ENCODE results near the gene MDFI.

Gene MDFI

GRCh38 chr6:41651246-41651961 lies 13.1 kb downstream of the MDFI start:
- DNase-seq (ENCODE audit: low spot score): no peak
- TF ChIP-seq, protein P1, sequence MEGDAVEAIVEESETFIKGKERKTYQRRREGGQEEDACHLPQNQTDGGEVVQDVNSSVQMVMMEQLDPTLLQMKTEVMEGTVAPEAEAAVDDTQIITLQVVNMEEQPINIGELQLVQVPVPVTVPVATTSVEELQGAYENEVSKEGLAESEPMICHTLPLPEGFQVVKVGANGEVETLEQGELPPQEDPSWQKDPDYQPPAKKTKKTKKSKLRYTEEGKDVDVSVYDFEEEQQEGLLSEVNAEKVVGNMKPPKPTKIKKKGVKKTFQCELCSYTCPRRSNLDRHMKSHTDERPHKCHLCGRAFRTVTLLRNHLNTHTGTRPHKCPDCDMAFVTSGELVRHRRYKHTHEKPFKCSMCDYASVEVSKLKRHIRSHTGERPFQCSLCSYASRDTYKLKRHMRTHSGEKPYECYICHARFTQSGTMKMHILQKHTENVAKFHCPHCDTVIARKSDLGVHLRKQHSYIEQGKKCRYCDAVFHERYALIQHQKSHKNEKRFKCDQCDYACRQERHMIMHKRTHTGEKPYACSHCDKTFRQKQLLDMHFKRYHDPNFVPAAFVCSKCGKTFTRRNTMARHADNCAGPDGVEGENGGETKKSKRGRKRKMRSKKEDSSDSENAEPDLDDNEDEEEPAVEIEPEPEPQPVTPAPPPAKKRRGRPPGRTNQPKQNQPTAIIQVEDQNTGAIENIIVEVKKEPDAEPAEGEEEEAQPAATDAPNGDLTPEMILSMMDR (IDR thresholded peaks at IDR 0.05; ENCODE audit: extremely low read depth, insufficient read depth, missing control alignments): no peak
- in situ Hi-C loops (cut with MboI; ENCODE audit: low pct_unique_long_range_greater_than_20kb, low sequenced_read_pairs, unreplicated experiment): no loop called here

DNA sequence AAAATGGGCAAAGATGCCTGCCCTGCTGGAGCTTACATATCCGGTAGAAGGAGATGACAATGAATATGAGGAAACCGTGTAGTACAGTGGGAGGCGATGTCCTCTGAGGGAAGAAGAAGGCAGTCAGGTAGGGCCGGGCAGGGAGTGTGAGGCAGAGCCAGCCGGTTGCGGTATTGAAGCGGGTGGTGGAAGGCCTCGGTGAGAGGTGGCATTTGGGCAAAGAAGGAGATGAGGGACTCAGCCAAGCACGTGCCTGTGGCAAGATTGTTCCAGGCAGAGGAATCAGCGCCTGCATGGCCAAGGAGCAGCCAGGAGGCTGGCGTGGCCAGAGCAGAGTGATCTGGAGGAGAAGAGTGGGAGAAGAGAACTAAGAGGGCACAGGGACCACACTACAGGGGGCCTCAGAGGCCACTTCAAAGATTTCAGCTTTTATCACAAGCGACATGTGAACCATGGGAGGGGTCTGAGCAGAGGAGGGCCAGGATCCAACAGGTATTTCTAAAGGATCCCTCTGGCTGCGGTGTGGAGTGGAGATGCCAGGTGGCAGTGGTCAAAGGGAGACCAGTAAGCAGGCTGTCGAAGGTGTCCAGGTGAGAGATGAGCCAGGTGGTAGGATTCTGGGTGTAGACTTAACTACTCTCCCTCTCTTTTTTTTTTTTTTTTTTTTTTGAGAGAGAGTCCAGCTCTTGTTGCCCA lies 13.8 kb downstream of the MDFI start:
- no peak for DNase-seq (ENCODE audit: low spot score)
- in situ Hi-C loops (cut with MboI; ENCODE audit: low pct_unique_long_range_greater_than_20kb, low sequenced_read_pairs, unreplicated experiment): no loop called here
- TF ChIP-seq, protein P1 (IDR thresholded peaks at IDR 0.05; ENCODE audit: extremely low read depth, insufficient read depth, missing control alignments): no peak

- no peak for DNase-seq (ENCODE audit: low spot score)
- TF ChIP-seq, protein P1 (IDR thresholded peaks at IDR 0.05; ENCODE audit: extremely low read depth, insufficient read depth, missing control alignments): no peak
- in situ Hi-C loops (cut with MboI; ENCODE audit: low pct_unique_long_range_greater_than_20kb, low sequenced_read_pairs, unreplicated experiment): no loop called here
Observed at GRCh38 chr6:41652866-41653652, 14.8 kb downstream of the MDFI start.

DNA sequence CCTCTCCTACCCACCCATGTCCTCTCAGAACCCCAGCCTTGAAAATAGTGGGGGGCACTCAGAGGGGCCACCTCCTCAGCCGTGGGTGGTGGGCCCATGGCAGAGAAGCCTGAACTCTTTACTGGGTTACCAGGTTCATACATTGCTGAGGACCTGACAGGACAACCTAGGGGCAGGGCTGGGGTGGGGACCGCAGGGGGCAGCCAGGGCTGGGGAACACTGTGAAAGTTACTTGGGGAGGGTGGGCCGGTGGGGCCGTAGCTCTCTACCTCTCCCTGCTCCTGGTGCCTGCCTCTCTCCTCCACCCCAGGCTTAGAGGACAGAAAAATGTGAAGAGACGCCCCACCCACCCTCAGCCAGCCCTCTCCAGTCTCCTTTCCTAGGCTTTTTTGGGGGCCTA lies 15.4 kb downstream of the MDFI start:
- no peak for DNase-seq (ENCODE audit: low spot score)
- TF ChIP-seq, protein P1 (IDR thresholded peaks at IDR 0.05; ENCODE audit: extremely low read depth, insufficient read depth, missing control alignments): no peak
- in situ Hi-C loops (cut with MboI; ENCODE audit: low pct_unique_long_range_greater_than_20kb, low sequenced_read_pairs, unreplicated experiment): no loop called here

- in situ Hi-C loops (cut with MboI; ENCODE audit: low pct_unique_long_range_greater_than_20kb, low sequenced_read_pairs, unreplicated experiment): no loop called here
- TF ChIP-seq, protein P1 (IDR thresholded peaks at IDR 0.05; ENCODE audit: extremely low read depth, insufficient read depth, missing control alignments): no peak
- no peak for DNase-seq (ENCODE audit: low spot score)
Observed at GRCh38 chr6:41654151-41654697, 16.0 kb downstream of the MDFI start.

- in situ Hi-C loops (cut with MboI; ENCODE audit: low pct_unique_long_range_greater_than_20kb, low sequenced_read_pairs, unreplicated experiment): no loop called here
- TF ChIP-seq, protein P1 (IDR thresholded peaks at IDR 0.05; ENCODE audit: extremely low read depth, insufficient read depth, missing control alignments): no peak
- DNase-seq (ENCODE audit: low spot score): no peak
Observed at GRCh38 chr6:41654698-41655151, 16.5 kb downstream of the MDFI start.
